Effector memory CD4-positive, alpha-beta T cell (primary cell): ENCODE results near the gene TEKTIP1.
"Not testable (repeated sequence)": the region's sequence is repeated elsewhere in the genome, so short reads cannot be mapped to it uniquely, and the experiment has no call there.

Source experiments
- DNase-seq, 3 donors: peaks; one replicate each; pipeline ENCODE4 v3.0.0-alpha.2; 2020
- H3K27ac ChIP-seq: 2 replicates; pipeline ENCODE4 v1.7.0; 2013; ENCODE audit warnings: mild to moderate bottlenecking, low read length, moderate library complexity; ENCODE audit not compliant: insufficient read depth, poor library complexity, severe bottlenecking
- H3K27me3 ChIP-seq: replicated peaks from 2 replicates; pipeline ENCODE4 v1.7.0; 2013; ENCODE audit warnings: mild to moderate bottlenecking, low read length; ENCODE audit not compliant: insufficient read depth, control insufficient read depth, poor library complexity, severe bottlenecking
- H3K36me3 ChIP-seq: 2 replicates; pipeline ENCODE4 v1.7.0; 2013; ENCODE audit warnings: mild to moderate bottlenecking, low read length, moderate library complexity; ENCODE audit not compliant: control insufficient read depth, insufficient read depth
- H3K4me1 ChIP-seq: 2 replicates; pipeline ENCODE4 v1.7.0; 2013; ENCODE audit warnings: low read length, mild to moderate bottlenecking; ENCODE audit not compliant: control insufficient read depth, insufficient read depth, poor library complexity, severe bottlenecking
- H3K4me3 ChIP-seq: 2 replicates; pipeline ENCODE4 v1.7.0; 2013; ENCODE audit warnings: low read length, low read depth, mild to moderate bottlenecking; ENCODE audit not compliant: insufficient read depth, poor library complexity, severe bottlenecking
- H3K9me3 ChIP-seq: 2 replicates; pipeline ENCODE4 v1.7.0; 2013; ENCODE audit warnings: mild to moderate bottlenecking, low read length, moderate library complexity; ENCODE audit not compliant: control insufficient read depth

The TEKTIP1 gene

DNA sequence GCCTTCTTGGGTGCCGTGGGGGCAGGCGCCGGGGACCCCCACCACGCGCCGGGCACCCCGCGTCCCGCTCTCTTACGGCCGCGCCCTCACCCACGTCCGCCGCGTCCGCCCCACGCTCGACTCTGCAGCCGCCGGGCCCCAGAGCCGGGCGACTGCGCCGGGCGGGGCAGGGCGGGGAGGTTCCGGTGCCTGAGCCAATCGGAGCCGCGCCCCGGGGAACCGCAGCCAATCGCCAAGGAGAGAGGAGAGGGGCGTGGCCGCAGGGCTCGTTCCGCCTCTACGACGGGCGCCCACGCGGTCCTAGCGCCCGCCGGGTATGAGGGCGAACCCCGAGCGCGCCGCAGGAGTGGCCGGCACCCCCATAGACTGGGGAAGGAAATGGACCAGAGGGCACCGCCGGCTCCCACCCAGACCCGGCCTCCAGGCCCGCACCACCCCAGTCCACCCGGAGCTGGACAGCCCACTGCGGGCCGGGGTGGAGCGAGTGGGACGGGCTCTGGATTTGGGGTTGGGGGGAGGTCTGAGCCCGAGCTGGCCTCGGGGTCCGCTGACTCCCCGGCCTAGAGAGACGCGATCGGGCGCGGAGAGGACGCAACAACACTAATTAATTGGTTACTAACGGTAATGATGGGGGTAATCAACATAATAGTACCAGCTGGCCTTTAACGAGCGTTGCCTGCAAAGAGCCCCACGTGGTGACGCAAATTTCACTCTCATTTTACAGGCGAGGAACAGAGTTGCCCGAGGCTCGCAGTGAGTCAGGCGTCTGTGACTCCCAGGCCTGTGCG, 18.7 kb downstream of the TEKTIP1 start, which contains the start of gene MFSD12:
MFSD12 (minus strand) TSS at position 126 of the 788 bp plus-strand sequence. CDS start 183 bp downstream, outside the sequence.
- H3K9me3 ChIP-seq = no peaks in the 10 kb centered on the region
- H3K4me3 ChIP-seq = peak within 1 kb of the TSS; percentile 86
- H3K27me3 ChIP-seq = no peaks in the 10 kb centered on the region
- peak; percentile 88 to 89 (median 89) for DNase-seq
- peaks cover 40% of the 10 kb centered on the region for H3K4me1 ChIP-seq
- H3K36me3 ChIP-seq = no peaks in the 10 kb centered on the region
- peak within 1 kb of the TSS; percentile 64 for H3K27ac ChIP-seq

GRCh38 chr19:3563709-3564524, 24.9 kb downstream of the TEKTIP1 start:
- DNase-seq = no peak
- H3K4me1 ChIP-seq = no peaks in the 10 kb centered on the region
- H3K27me3 ChIP-seq = no peaks in the 10 kb centered on the region
- H3K27ac ChIP-seq = no peak overlapping the region
- no peak overlapping the region for H3K4me3 ChIP-seq
- H3K9me3 ChIP-seq = no peaks in the 10 kb centered on the region
- H3K36me3 ChIP-seq = no peaks in the 10 kb centered on the region

- H3K9me3 ChIP-seq = no peaks in the 10 kb centered on the region
These were observed 26.2 kb downstream of the TEKTIP1 start for GRCh38 chr19:3565139-3565538.

GRCh38 chr19:3570042-3570441, 31.1 kb downstream of the TEKTIP1 start:
- not testable (repeated sequence) for H3K9me3 ChIP-seq, DNase-seq, H3K4me3 ChIP-seq, H3K27me3 ChIP-seq, H3K36me3 ChIP-seq, H3K27ac ChIP-seq
- peaks cover 11% of the 10 kb centered on the region for H3K4me1 ChIP-seq

More at GRCh38 chr19:3565139-3565538, 26.2 kb downstream of the TEKTIP1 start:
- Histone ChIP-seq H3K27me3 (no peaks in the 10 kb centered on the region), H3K27ac (no peak overlapping the region), H3K36me3 (no peaks in the 10 kb centered on the region), H3K4me1 (no peaks in the 10 kb centered on the region), H3K4me3 (no peak overlapping the region)
- DNase-seq = no peak

GRCh38 chr19:3570606-3571011, 31.6 kb downstream of the TEKTIP1 start:
- Histone ChIP-seq H3K9me3 (no peaks in the 10 kb centered on the region), H3K4me3 (no peak overlapping the region), H3K36me3 (no peaks in the 10 kb centered on the region), H3K4me1 (peaks cover 11% of the 10 kb centered on the region), H3K27ac (no peak overlapping the region), H3K27me3 (no peaks in the 10 kb centered on the region)
- DNase-seq = no peak

- H3K4me3 ChIP-seq = peak overlapping the region; percentile 42
- peak; percentile 98 to 99 (median 99) for DNase-seq
- H3K9me3 ChIP-seq = no peaks in the 10 kb centered on the region
- no peaks in the 10 kb centered on the region for H3K36me3 ChIP-seq
- H3K27ac ChIP-seq = peak overlapping the region; percentile 54
- H3K4me1 ChIP-seq = peaks cover 11% of the 10 kb centered on the region
- no peaks in the 10 kb centered on the region for H3K27me3 ChIP-seq
These were observed 33.3 kb downstream of the TEKTIP1 start for GRCh38 chr19:3572132-3572854.

GRCh38 chr19:3572855-3573161, 33.8 kb downstream of the TEKTIP1 start, which contains the start of gene HMG20B:
HMG20B (plus strand) TSS chr19:3572944; CDS start chr19:3573310, 366 bp downstream.
- peak within 1 kb of the TSS; percentile 79 for H3K4me3 ChIP-seq
- peak within 1 kb of the TSS; percentile 57 for H3K27ac ChIP-seq
- peaks cover 11% of the 10 kb centered on the region for H3K4me1 ChIP-seq
- H3K27me3 ChIP-seq = no peaks in the 10 kb centered on the region
- no peaks in the 10 kb centered on the region for H3K9me3 ChIP-seq
- H3K36me3 ChIP-seq = no peaks in the 10 kb centered on the region
- DNase-seq = no peak

- Histone ChIP-seq H3K27me3 (no peaks in the 10 kb centered on the region), H3K36me3 (no peaks in the 10 kb centered on the region), H3K9me3 (no peaks in the 10 kb centered on the region), H3K4me1 (peaks cover 11% of the 10 kb centered on the region), H3K27ac (peak overlapping the region; percentile 57), H3K4me3 (peak overlapping the region; percentile 79)
- DNase-seq = no peak
These were observed 34.3 kb downstream of the TEKTIP1 start for GRCh38 chr19:3573162-3573857.

GRCh38 chr19:3573858-3574637, 35.1 kb downstream of the TEKTIP1 start:
- no peak overlapping the region for H3K27ac ChIP-seq
- no peaks in the 10 kb centered on the region for H3K36me3 ChIP-seq

More at GRCh38 chr19:3573858-3574637, 35.1 kb downstream of the TEKTIP1 start:
- no peaks in the 10 kb centered on the region for H3K27me3 ChIP-seq
- peak; percentile 69 to 81 (median 78) for DNase-seq
- H3K4me1 ChIP-seq = peaks cover 11% of the 10 kb centered on the region
- peak overlapping the region; percentile 79 for H3K4me3 ChIP-seq
- no peaks in the 10 kb centered on the region for H3K9me3 ChIP-seq
